ENCODE measurements around the gene MESP1. TPM values are rescaled to one million over a fixed set of nuclear protein-coding genes. Genes with fewer than 3 reads are reported as not detected.

The MESP1 gene
- polyA plus RNA-seq, 1 donor from 2014 or later = 4.8 TPM

- Histone ChIP-seq H3K4me3 (ENCODE audit: low read length) (no peak overlapping the region), H3K4me2 (ENCODE audit: low read length) (no peak overlapping the region), H3K9me3 (ENCODE audit: low read length) (no peaks in the 10 kb centered on the region), H3F3A (ENCODE audit: insufficient read depth, low read length, poor library complexity, severe bottlenecking) (no peaks in the 10 kb centered on the region), H3K9me2 (ENCODE audit: insufficient read depth, low read length) (no peaks in the 10 kb centered on the region), H3K79me2 (replicated peaks; ENCODE audit: insufficient read depth, low read length) (no peaks in the 10 kb centered on the region), H4K20me1 (ENCODE audit: insufficient read depth) (no peaks in the 10 kb centered on the region), H3K27me3 (ENCODE audit: insufficient read depth, low read depth, low read length) (no peaks in the 10 kb centered on the region), H3K27ac (ENCODE audit: low read length) (no peak overlapping the region), H2AFZ (ENCODE audit: low read depth, low read length) (no peak overlapping the region), H3K9ac (ENCODE audit: low read length) (no peak overlapping the region), H3K36me3 (ENCODE audit: insufficient read depth, low read length) (no peaks in the 10 kb centered on the region)
- TF ChIP-seq TAF1 (IDR thresholded peaks at IDR 0.05; ENCODE audit: low read depth) (no peak), RAD21 (conservative IDR thresholded peaks at IDR 0.05) (no peak), CTCF (IDR thresholded peaks at IDR 0.05; ENCODE audit: poor library complexity, severe bottlenecking) (no peak), MXI1 (conservative IDR thresholded peaks at IDR 0.05; ENCODE audit: poor library complexity, severe bottlenecking) (no peak), SMC3 (conservative IDR thresholded peaks at IDR 0.05; ENCODE audit: poor library complexity) (no peak), REST (IDR thresholded peaks at IDR 0.05; ENCODE audit: borderline replicate concordance) (no peak), EP300 (conservative IDR thresholded peaks at IDR 0.05; ENCODE audit: poor library complexity, severe bottlenecking) (no peak), EZH2 (IDR thresholded peaks at IDR 0.05; ENCODE audit: borderline replicate concordance, insufficient read depth, low read length, poor library complexity, severe bottlenecking) (no peak), POLR2AphosphoS5 (IDR thresholded peaks at IDR 0.05) (no peak)
Measured at GRCh38 chr15:89761009-89761831, 10.2 kb upstream of the MESP1 start.

- Histone ChIP-seq H3K27ac (ENCODE audit: low read length) (no peak overlapping the region), H4K20me1 (ENCODE audit: insufficient read depth) (no peaks in the 10 kb centered on the region), H3K9ac (ENCODE audit: low read length) (no peak overlapping the region), H3K36me3 (ENCODE audit: insufficient read depth, low read length) (no peaks in the 10 kb centered on the region), H3F3A (ENCODE audit: insufficient read depth, low read length, poor library complexity, severe bottlenecking) (no peaks in the 10 kb centered on the region), H3K9me2 (ENCODE audit: insufficient read depth, low read length) (no peaks in the 10 kb centered on the region), H2AFZ (ENCODE audit: low read depth, low read length) (no peak overlapping the region), H3K79me2 (replicated peaks; ENCODE audit: insufficient read depth, low read length) (no peaks in the 10 kb centered on the region), H3K4me3 (ENCODE audit: low read length) (no peak overlapping the region), H3K27me3 (ENCODE audit: insufficient read depth, low read depth, low read length) (no peaks in the 10 kb centered on the region), H3K4me2 (ENCODE audit: low read length) (no peak overlapping the region), H3K9me3 (ENCODE audit: low read length) (no peaks in the 10 kb centered on the region)
- TF ChIP-seq CTCF (IDR thresholded peaks at IDR 0.05; ENCODE audit: poor library complexity, severe bottlenecking) (peak; percentile 20), EP300 (conservative IDR thresholded peaks at IDR 0.05; ENCODE audit: poor library complexity, severe bottlenecking) (no peak)
Measured at GRCh38 chr15:89760303-89761008, 9.4 kb upstream of the MESP1 start.

Data from neural cell (in vitro differentiated cells).